HG02623 (cell line): ENCODE measurements around the gene DHH.

Source experiments
- ATAC-seq: cut with Tn5 transposase; IDR thresholded peaks from one replicate; pipeline ENCODE4 v1.9.1; 2021; ENCODE audit warnings: moderate library complexity; ENCODE audit not compliant: unreplicated experiment

Gene DHH

DNA sequence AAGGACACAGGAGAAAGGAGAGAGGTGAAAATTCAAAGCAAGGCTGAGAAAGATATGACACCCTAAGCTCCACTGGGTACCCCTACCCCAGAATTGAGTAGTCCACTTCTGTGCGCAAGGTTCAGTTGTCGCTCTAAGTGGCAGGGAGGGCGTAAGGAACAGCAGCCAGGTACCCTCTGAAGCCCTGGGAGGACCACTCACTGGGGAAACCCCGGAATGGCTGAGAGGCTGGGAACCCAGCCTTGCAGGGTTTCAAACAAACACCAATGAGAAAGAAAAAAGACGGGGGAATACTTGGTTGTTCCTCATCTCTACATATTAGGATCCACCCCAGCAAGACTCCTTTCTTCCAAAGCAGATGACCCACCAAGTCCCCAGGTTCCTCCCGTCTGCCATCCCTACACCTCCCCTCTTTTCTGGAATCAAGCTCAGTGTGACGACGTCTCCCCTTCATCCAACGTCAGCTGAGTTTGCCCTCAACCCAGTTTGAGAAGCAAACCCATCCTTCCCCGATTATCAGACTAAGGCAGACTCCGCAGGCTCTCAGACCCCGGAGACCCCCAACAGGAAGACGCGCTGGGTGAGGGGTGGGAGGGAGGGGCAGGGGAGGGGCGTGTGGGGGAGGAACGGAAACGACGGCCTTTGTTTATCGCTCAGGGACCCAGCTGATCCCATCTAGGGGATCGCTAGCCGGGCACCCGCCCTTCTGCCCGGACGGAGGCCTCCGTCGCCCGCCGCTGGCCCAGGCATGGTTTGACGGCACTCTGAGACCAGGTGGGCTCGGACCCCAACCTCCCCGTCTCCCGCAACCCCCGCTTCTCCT is 15.3 kb upstream of the DHH start:
- no peak for ATAC-seq

GRCh38 chr12:49108958-49109404 is 14.4 kb upstream of the DHH start:
- no peak for ATAC-seq

DNA sequence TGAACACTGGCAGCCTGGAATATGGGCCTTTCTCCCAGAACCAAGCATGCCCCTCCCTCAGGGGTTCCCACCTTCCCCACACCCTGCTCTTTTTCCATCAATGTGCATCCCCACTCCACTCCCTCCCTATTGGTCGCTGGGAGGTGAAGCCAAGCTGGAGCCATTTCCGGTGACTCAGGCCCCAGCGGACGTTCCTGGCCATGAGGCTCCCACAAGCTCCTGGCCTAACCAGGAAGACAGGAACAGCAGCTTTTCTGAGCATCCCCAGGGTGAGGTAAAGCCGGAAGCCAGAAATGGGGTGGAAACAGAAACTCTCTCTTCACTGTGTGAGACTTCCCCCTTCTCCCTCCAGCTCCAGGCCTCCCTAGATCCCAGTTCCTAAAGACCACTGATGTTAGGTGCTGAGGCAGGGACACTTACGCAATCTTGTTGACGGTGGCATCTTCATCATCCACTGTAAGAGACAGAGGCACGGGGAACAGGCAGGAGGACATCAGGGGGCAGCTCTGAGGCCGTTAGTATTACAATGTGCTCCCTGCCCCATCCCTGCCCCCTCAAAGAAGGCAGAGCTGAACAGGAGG is 11.0 kb upstream of the DHH start:
- ATAC-seq, result no peak

GRCh38 chr12:49104822-49105221 is 10.2 kb upstream of the DHH start:
- no peak for ATAC-seq

- ATAC-seq, result no peak
Measured at GRCh38 chr12:49100380-49100779, 5.8 kb upstream of the DHH start.

- ATAC-seq, result no peak
Measured at GRCh38 chr12:49098703-49099102, 4.1 kb upstream of the DHH start.

GRCh38 chr12:49098035-49098451 is 3.4 kb upstream of the DHH start:
- no peak for ATAC-seq

GRCh38 chr12:49097381-49097780 is 2.8 kb upstream of the DHH start:
- no peak for ATAC-seq

GRCh38 chr12:49094975-49095365 is 369 bp upstream of the DHH start:
- ATAC-seq, result no peak

GRCh38 chr12:49093792-49094159 is 825 bp downstream of the DHH start:
- no peak for ATAC-seq

DNA sequence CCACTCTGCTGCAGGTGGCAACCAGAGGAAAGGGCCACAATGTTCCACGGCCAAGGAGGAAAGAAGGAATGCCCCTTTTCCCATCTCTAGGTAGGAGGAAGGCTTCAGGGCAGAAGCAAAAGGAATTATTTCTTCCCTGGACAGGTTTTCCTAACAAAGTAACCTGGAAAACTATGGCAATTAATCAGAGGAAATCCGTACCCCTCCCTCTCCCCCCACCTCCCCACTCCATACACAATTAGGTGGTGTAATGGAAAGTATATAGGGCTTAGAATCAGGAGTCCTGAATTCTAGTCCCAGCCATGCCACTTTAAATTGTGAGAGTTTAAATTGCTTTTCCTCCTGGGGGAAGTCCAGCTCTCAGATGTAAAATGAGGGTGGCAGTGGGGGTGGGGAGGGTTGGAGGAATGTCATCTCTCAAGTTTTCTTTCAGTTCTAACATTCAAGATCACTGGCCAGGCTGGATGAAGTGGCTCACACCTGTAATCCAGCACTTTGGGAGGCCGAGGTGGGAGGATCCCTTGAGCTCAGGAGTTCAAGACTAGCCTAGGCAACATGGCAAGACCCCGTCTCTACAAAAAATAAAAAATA is 1.7 kb downstream of the DHH start:
- ATAC-seq, result no peak

DNA sequence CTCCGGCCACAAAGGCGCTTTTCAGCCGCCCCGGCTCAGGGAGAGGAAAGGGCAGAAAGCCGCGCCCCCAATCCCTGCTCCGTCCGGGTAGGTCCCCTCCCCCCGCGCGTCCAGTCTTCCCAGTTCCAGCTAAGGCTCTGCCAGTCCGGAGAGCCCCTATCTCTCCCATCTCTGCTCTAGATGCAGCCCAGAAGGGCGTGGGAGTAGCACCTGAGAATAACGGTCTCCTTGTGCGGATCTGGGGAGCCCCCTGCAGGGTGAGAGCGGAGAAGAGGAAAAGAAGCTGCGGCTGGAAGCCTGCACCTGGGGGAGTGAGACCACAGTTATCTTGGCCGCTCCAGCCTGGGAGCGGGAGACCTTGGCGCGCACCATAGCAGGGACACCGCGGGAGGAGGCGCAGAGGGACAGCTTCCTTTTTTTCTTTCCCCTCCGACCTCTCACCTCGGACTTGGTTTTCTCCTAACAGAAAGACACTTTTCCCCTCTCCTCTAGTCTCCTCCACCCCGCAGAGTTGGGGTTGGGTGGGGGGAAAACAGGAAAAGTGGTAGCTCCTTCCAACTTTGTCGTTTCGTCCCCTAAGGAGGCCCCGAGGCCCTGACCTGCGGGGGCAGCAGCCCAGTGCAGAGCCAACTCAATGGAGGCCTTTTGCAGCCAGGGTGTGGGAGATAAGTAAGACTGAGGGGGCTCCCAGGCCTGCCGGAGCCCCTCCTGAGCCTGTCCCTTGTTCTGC is 2.4 kb downstream of the DHH start:
- ATAC-seq, result no peak

- no peak for ATAC-seq
Measured at GRCh38 chr12:49091836-49092085, 2.8 kb downstream of the DHH start.

DNA sequence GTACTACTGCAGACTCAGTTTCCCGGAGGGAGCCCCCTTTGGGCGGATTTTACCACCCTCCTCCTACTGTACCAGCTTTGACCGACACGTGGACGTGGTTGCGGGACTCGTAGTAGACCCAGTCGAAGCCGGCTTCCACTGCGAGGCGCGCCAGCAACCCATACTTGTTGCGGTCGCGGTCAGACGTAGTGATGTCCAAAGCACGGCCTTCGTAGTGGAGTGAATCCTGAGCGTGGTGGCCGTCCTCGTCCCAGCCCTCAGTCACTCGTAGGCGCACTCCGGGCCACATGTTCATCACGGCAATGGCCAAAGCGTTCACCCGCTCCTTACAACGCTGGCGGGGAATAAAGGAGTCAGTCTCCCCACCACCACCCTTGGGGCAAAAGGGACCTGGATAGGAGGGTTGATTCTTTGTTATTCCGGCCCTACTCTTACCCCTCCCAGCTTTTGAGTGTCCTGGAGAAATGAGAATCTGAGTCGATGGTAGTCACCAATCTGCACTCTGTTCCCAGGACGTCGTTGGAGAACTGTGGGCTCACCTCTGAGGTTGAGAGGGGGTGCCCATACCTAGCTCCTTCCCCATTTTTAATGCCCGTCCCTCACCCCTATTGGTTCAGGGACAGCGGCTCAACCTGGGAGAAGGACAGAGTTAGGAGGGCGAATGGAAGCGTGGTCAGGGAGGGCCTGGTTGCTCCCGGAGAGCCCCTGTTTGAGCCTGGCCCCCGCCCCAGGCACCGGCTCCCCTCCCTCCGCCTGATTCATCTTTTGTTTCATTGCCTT is 3.4 kb downstream of the DHH start:
- ATAC-seq, result no peak

DNA sequence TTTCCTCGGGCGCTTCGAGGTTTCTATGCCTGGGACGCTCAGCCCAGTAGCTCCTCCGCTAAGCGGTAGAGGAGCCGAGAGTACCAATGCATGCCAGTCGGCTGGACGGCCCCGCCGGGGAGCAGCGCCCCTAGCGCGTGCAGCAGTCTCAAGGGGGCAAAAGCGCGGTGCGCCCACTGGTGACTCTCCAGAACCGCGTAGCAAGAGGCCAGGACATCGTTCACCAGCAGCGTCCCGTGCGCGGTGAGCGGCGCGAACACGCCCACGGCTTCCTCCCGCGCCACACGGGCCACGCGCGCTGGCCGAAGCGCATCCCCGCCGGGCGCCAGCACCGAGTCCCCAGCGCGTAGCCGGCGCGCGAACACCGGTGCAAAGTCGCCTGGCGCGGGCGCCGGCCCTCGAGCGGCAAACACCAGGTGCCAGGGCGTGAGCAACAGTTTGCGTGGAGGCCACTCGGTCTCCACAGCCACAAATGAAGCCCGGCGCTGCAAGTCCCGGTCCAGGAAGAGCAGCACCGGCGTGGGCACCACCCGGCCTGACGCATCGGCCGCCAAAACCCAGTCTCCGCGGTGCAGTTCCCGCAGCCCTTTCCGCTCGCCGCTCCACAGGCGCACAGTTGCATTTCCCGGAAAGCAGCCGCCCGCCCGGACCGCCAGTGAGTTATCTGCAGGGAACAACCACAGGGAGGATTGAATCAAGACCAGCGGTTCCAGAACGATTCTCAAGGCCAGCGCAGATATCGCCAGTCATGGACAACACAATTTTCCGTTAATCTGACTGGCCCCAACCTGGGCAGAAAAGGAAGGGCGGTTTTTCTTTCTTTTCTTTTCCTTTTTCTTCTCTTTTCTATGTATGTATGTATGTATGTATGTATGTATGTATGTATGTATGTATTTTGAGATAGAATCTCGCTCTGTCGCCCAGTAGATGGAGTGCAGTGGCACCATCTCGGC is 4.5 kb downstream of the DHH start:
- ATAC-seq, result no peak

DNA sequence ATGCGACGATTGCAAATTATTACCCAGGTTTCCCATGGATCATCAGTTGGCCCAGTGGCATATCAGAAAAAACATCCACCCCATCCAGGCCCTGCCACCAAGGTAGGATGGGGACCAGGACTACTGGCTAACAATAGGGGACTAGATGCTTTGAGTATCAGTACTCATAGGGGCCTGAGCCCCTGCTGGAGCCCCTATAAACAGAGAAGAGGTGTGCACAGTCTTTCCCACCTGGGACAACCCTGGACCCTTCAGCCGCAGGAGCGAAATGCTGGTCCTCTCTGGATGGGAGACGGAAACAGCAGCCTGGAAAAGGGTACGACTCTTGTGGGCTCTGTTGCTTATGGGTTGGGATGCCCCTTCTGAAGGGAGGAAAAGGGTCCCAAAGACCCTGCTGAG is 5.7 kb downstream of the DHH start:
- ATAC-seq, result no peak

- peak; percentile 77 for ATAC-seq
Measured at GRCh38 chr12:49088150-49088931, 6.3 kb downstream of the DHH start.

GRCh38 chr12:49086116-49086515 is 8.5 kb downstream of the DHH start:
- ATAC-seq, result no peak

GRCh38 chr12:49084438-49084837 is 10.2 kb downstream of the DHH start:
- no peak for ATAC-seq
